ENCODE measurements around the gene SLC11A1. TPM values are rescaled to one million over a fixed set of nuclear protein-coding genes. Genes with fewer than 3 reads are reported as not detected.

SLC11A1 gene
- total and polyA plus RNA-seq, 2 donors (not counting 1 experiment from before 2014, with no cell fraction given), result 0.03 to 0.17 TPM

DNA sequence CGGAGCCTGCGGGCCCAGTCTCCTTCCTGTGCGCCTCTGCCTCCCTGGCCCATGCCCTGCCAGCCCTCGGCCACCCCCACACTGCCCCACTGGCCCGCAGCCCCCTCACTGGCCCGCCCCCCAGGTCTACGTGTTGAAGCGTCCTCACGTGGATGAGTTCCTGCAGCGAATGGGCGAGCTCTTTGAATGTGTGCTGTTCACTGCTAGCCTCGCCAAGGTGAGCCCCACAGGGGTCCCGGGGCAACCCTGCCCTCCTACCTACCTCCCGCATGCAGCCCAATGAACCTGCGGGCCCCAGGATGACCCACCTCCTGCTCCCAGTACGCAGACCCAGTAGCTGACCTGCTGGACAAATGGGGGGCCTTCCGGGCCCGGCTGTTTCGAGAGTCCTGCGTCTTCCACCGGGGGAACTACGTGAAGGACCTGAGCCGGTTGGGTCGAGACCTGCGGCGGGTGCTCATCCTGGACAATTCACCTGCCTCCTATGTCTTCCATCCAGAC, 20.9 kb downstream of the SLC11A1 start:
- Histone ChIP-seq H3K9ac (ENCODE audit: insufficient read depth, low read length) (no peak overlapping the region), H3K4me3 (replicated peaks in 1 of 4; ENCODE audit: control extremely low read depth in 1 of 4, insufficient read depth in 1 of 4, low read depth in 3 of 4, low read length in 4 of 4) (no peak overlapping the region), H3K27me3 (ENCODE audit: control insufficient read depth, insufficient read depth, low read length) (no peaks in the 10 kb centered on the region), H2AFZ (ENCODE audit: low read length) (no peak overlapping the region), H3K9me3 (ENCODE audit: control insufficient read depth, insufficient read depth, low read depth, low read length) (no peaks in the 10 kb centered on the region), H3K4me1 (ENCODE audit: control insufficient read depth, extremely low read depth, insufficient read depth, low read length) (peaks cover 27% of the 10 kb centered on the region), H3K27ac (ENCODE audit: insufficient read depth, low read length) (no peak overlapping the region), H4K20me1 (ENCODE audit: control insufficient read depth, extremely low read depth, insufficient read depth, low read length) (no peaks in the 10 kb centered on the region), H3K36me3 (ENCODE audit: control insufficient read depth, insufficient read depth, low read length) (peaks cover 19% of the 10 kb centered on the region), H3K79me2 (ENCODE audit: control insufficient read depth, insufficient read depth, low read length) (peaks cover 29% of the 10 kb centered on the region), H3K4me2 (ENCODE audit: extremely low read depth, insufficient read depth, low read length) (no peak overlapping the region)
- DNase-seq (ENCODE audit: low read depth in 2 of 2), result no peak
- no peak for TF ChIP-seq EZH2 (IDR thresholded peaks at IDR 0.05; ENCODE audit: low read length, missing control alignments)
- TF ChIP-seq, protein P1, sequence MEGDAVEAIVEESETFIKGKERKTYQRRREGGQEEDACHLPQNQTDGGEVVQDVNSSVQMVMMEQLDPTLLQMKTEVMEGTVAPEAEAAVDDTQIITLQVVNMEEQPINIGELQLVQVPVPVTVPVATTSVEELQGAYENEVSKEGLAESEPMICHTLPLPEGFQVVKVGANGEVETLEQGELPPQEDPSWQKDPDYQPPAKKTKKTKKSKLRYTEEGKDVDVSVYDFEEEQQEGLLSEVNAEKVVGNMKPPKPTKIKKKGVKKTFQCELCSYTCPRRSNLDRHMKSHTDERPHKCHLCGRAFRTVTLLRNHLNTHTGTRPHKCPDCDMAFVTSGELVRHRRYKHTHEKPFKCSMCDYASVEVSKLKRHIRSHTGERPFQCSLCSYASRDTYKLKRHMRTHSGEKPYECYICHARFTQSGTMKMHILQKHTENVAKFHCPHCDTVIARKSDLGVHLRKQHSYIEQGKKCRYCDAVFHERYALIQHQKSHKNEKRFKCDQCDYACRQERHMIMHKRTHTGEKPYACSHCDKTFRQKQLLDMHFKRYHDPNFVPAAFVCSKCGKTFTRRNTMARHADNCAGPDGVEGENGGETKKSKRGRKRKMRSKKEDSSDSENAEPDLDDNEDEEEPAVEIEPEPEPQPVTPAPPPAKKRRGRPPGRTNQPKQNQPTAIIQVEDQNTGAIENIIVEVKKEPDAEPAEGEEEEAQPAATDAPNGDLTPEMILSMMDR (conservative IDR thresholded peaks at IDR 0.05 in 1 of 2, IDR thresholded peaks at IDR 0.05 in 1 of 2; ENCODE audit: low read depth in 1 of 2, low read length in 2 of 2), result no peak

DNA sequence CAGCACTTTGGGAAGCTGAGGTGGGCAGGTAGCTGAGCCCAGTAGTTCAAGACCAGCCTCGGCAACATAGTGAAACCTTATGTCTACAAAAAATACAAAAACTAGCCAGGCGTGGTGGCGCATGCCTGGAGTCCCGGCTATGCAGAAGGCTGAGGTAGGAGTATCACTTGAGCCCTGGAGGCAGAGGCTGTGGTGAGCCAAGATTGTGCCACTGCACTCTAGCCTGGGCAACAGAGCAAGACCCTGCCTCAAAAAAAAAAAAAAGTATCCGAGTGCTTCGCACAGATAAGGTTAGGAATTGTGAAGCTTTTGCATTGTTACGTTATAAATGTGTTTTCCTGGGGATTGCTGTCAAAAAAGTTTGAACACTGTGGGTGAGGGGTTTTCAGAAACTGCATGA, 21.7 kb downstream of the SLC11A1 start:
- Histone ChIP-seq H3K79me2 (ENCODE audit: control insufficient read depth, insufficient read depth, low read length) (peaks cover 29% of the 10 kb centered on the region), H3K27me3 (ENCODE audit: control insufficient read depth, insufficient read depth, low read length) (no peaks in the 10 kb centered on the region), H3K36me3 (ENCODE audit: control insufficient read depth, insufficient read depth, low read length) (peaks cover 19% of the 10 kb centered on the region), H3K4me2 (ENCODE audit: extremely low read depth, insufficient read depth, low read length) (no peak overlapping the region), H4K20me1 (ENCODE audit: control insufficient read depth, extremely low read depth, insufficient read depth, low read length) (no peaks in the 10 kb centered on the region), H3K4me1 (ENCODE audit: control insufficient read depth, extremely low read depth, insufficient read depth, low read length) (peaks cover 26% of the 10 kb centered on the region), H3K9ac (ENCODE audit: insufficient read depth, low read length) (no peak overlapping the region), H3K4me3 (replicated peaks in 1 of 4; ENCODE audit: control extremely low read depth in 1 of 4, insufficient read depth in 1 of 4, low read depth in 3 of 4, low read length in 4 of 4) (no peak overlapping the region), H2AFZ (ENCODE audit: low read length) (no peak overlapping the region), H3K27ac (ENCODE audit: insufficient read depth, low read length) (no peak overlapping the region), H3K9me3 (ENCODE audit: control insufficient read depth, insufficient read depth, low read depth, low read length) (no peaks in the 10 kb centered on the region)
- TF ChIP-seq EZH2 (IDR thresholded peaks at IDR 0.05; ENCODE audit: low read length, missing control alignments), result no peak
- TF ChIP-seq, protein P1 (conservative IDR thresholded peaks at IDR 0.05 in 1 of 2, IDR thresholded peaks at IDR 0.05 in 1 of 2; ENCODE audit: low read depth in 1 of 2, low read length in 2 of 2), result no peak
- DNase-seq (ENCODE audit: low read depth in 2 of 2), result no peak

DNA sequence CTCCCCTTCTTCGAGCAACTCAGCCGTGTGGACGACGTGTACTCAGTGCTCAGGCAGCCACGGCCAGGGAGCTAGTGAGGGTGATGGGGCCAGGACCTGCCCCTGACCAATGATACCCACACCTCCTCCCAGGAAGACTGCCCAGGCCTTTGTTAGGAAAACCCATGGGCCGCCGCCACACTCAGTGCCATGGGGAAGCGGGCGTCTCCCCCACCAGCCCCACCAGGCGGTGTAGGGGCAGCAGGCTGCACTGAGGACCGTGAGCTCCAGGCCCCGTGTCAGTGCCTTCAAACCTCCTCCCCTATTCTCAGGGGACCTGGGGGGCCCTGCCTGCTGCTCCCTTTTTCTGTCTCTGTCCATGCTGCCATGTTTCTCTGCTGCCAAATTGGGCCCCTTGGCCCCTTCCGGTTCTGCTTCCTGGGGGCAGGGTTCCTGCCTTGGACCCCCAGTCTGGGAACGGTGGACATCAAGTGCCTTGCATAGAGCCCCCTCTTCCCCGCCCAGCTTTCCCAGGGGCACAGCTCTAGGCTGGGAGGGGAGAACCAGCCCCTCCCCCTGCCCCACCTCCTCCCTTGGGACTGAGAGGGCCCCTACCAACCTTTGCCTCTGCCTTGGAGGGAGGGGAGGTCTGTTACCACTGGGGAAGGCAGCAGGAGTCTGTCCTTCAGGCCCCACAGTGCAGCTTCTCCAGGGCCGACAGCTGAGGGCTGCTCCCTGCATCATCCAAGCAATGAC, 22.4 kb downstream of the SLC11A1 start:
- H2AFZ ChIP-seq (ENCODE audit: low read length), result no peak overlapping the region
- no peak for DNase-seq (ENCODE audit: low read depth in 2 of 2)
- no peaks in the 10 kb centered on the region for H3K27me3 ChIP-seq (ENCODE audit: control insufficient read depth, insufficient read depth, low read length)
- no peak overlapping the region for H3K9ac ChIP-seq (ENCODE audit: insufficient read depth, low read length)
- H3K4me2 ChIP-seq (ENCODE audit: extremely low read depth, insufficient read depth, low read length), result no peak overlapping the region
- H3K4me1 ChIP-seq (ENCODE audit: control insufficient read depth, extremely low read depth, insufficient read depth, low read length), result peaks cover 24% of the 10 kb centered on the region
- H4K20me1 ChIP-seq (ENCODE audit: control insufficient read depth, extremely low read depth, insufficient read depth, low read length), result no peaks in the 10 kb centered on the region
- H3K9me3 ChIP-seq (ENCODE audit: control insufficient read depth, insufficient read depth, low read depth, low read length), result no peaks in the 10 kb centered on the region
- H3K79me2 ChIP-seq (ENCODE audit: control insufficient read depth, insufficient read depth, low read length), result peaks cover 29% of the 10 kb centered on the region
- H3K36me3 ChIP-seq (ENCODE audit: control insufficient read depth, insufficient read depth, low read length), result peaks cover 19% of the 10 kb centered on the region
- H3K27ac ChIP-seq (ENCODE audit: insufficient read depth, low read length), result peak overlapping the region; percentile 34
- TF ChIP-seq EZH2 (IDR thresholded peaks at IDR 0.05; ENCODE audit: low read length, missing control alignments), result no peak
- TF ChIP-seq, protein P1 (conservative IDR thresholded peaks at IDR 0.05 in 1 of 2, IDR thresholded peaks at IDR 0.05 in 1 of 2; ENCODE audit: low read depth in 1 of 2, low read length in 2 of 2), result no peak
- H3K4me3 ChIP-seq (replicated peaks in 1 of 4; ENCODE audit: control extremely low read depth in 1 of 4, insufficient read depth in 1 of 4, low read depth in 3 of 4, low read length in 4 of 4), result no peak overlapping the region
